ENCODE measurements around the gene IL1RAPL1. TPM values are rescaled to one million over a fixed set of nuclear protein-coding genes. Genes with fewer than 3 reads are reported as not detected.

IL1RAPL1 gene
- total RNA-seq, 1 donor from 2014 or later, result 0.16 TPM

DNA sequence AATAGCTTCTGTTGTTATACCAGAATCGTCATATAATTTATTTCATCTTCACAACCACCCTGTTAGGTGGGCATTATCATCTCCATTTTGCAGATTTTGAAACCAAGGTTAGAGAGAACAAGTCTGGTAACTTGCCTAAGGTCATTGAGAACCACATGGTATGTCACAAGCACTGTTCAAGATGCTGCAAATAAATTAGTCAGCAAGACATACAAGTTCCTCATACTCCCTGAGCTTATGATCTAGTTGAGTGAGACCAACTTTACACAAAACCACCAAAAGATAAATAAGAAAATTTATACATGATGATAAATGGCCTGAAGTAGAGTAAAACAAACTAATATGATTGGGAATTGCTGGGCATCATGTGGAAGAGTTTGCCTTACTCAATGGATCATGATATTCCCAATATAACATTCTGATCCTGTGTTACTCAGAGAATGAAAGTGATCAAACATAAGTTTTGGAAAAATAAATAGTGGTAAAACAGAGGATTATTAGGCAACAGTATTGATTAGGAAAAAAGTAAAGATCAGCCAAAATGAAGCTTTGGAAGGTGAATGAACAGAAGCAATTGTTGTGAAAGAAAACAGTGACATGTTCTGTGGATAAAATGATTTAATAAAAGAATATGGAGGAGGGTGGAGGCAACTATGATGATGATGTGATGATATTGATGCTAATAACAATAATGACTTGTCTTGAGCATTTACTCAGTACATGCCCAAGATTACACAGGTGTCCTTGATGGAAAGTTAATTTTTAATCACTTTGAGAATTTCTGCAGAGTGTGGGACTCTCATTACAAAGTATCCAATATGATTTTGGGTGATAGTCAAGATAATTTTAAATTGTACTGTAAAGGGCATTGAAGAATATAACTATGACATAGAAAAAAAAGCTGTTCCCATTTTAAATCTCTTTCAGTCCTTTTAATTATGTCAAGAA is 34.1 kb upstream of the IL1RAPL1 start:
- FAIRE-seq, result peak; percentile 71
- Histone ChIP-seq H3K4me3 (ENCODE audit: insufficient read depth, low read depth, low read length) (no peak overlapping the region), H3K27me3 (ENCODE audit: insufficient read depth, low read length) (no peaks in the 10 kb centered on the region), H3K4me2 (ENCODE audit: low read length) (no peak overlapping the region), H3K79me2 (ENCODE audit: insufficient read depth, low read length) (no peaks in the 10 kb centered on the region), H4K20me1 (ENCODE audit: insufficient read depth, low read length) (no peaks in the 10 kb centered on the region), H3K9ac (ENCODE audit: low read length) (no peak overlapping the region), H3K9me3 (ENCODE audit: insufficient read depth, low read depth, low read length) (no peaks in the 10 kb centered on the region), H2AFZ (ENCODE audit: low read depth, low read length) (no peak overlapping the region), H3K36me3 (ENCODE audit: insufficient read depth, low read length) (no peaks in the 10 kb centered on the region), H3K4me1 (ENCODE audit: insufficient read depth, low read length) (no peaks in the 10 kb centered on the region), H3K27ac (ENCODE audit: low read depth, low read length) (no peak overlapping the region)
- no peak for DNase-seq (ENCODE audit: low read depth)
- H3K4me1 Mint-ChIP-seq (ENCODE audit: low read depth, unreplicated experiment), result no peaks in the 10 kb centered on the region
- H3K4me3 Mint-ChIP-seq (ENCODE audit: unreplicated experiment), result no peak overlapping the region
- TF ChIP-seq, protein P1, sequence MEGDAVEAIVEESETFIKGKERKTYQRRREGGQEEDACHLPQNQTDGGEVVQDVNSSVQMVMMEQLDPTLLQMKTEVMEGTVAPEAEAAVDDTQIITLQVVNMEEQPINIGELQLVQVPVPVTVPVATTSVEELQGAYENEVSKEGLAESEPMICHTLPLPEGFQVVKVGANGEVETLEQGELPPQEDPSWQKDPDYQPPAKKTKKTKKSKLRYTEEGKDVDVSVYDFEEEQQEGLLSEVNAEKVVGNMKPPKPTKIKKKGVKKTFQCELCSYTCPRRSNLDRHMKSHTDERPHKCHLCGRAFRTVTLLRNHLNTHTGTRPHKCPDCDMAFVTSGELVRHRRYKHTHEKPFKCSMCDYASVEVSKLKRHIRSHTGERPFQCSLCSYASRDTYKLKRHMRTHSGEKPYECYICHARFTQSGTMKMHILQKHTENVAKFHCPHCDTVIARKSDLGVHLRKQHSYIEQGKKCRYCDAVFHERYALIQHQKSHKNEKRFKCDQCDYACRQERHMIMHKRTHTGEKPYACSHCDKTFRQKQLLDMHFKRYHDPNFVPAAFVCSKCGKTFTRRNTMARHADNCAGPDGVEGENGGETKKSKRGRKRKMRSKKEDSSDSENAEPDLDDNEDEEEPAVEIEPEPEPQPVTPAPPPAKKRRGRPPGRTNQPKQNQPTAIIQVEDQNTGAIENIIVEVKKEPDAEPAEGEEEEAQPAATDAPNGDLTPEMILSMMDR (IDR thresholded peaks at IDR 0.05; ENCODE audit: insufficient read depth, low read depth, low read length), result no peak
- TF ChIP-seq EZH2 (IDR thresholded peaks at IDR 0.05; ENCODE audit: insufficient read depth, low read length), result no peak
- no peaks in the 10 kb centered on the region for H3K36me3 Mint-ChIP-seq (ENCODE audit: low read depth, unreplicated experiment)
- H3K27me3 Mint-ChIP-seq (ENCODE audit: low read depth, unreplicated experiment), result no peaks in the 10 kb centered on the region
- H3K9me3 Mint-ChIP-seq (ENCODE audit: unreplicated experiment), result no peaks in the 10 kb centered on the region
- no peak overlapping the region for H3K27ac Mint-ChIP-seq (ENCODE audit: unreplicated experiment)

DNA sequence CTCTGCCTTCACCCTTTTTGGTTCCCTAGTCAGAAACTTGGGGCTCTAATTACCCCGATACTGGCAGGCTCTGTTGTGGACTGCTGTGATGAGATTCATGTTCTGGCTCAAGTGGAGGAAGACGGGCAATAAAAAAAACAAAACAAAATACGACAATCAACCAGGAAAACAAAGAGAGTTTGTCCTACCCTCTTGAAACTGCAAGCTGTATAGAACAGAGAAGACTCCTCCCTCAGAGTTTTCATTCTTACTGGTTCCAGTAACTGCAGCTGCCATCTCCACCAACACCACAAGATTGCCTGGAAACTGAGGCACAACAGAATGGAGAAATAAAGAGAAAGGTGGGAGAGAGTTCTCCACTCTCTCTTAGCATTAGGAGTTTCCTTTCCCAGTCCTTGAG is 11.1 kb upstream of the IL1RAPL1 start:
- H3K79me2 ChIP-seq (ENCODE audit: insufficient read depth, low read length), result no peaks in the 10 kb centered on the region
- H2AFZ ChIP-seq (ENCODE audit: low read depth, low read length), result no peak overlapping the region
- H3K4me1 ChIP-seq (ENCODE audit: insufficient read depth, low read length), result no peaks in the 10 kb centered on the region
- no peak overlapping the region for H3K4me2 ChIP-seq (ENCODE audit: low read length)
- no peaks in the 10 kb centered on the region for H3K9me3 ChIP-seq (ENCODE audit: insufficient read depth, low read depth, low read length)
- H3K4me1 Mint-ChIP-seq (ENCODE audit: low read depth, unreplicated experiment), result no peaks in the 10 kb centered on the region
- no peak overlapping the region for H3K9ac ChIP-seq (ENCODE audit: low read length)
- no peak for DNase-seq (ENCODE audit: low read depth)
- no peak overlapping the region for H3K4me3 Mint-ChIP-seq (ENCODE audit: unreplicated experiment)
- no peak overlapping the region for H3K4me3 ChIP-seq (ENCODE audit: insufficient read depth, low read depth, low read length)
- no peaks in the 10 kb centered on the region for H4K20me1 ChIP-seq (ENCODE audit: insufficient read depth, low read length)
- H3K27me3 ChIP-seq (ENCODE audit: insufficient read depth, low read length), result no peaks in the 10 kb centered on the region
- no peak overlapping the region for H3K27ac Mint-ChIP-seq (ENCODE audit: unreplicated experiment)
- no peaks in the 10 kb centered on the region for H3K36me3 ChIP-seq (ENCODE audit: insufficient read depth, low read length)
- FAIRE-seq, result no peak
- H3K27ac ChIP-seq (ENCODE audit: low read depth, low read length), result no peak overlapping the region
- TF ChIP-seq EZH2 (IDR thresholded peaks at IDR 0.05; ENCODE audit: insufficient read depth, low read length), result no peak
- TF ChIP-seq, protein P1 (IDR thresholded peaks at IDR 0.05; ENCODE audit: insufficient read depth, low read depth, low read length), result no peak
- H3K9me3 Mint-ChIP-seq (ENCODE audit: unreplicated experiment), result no peaks in the 10 kb centered on the region
- H3K27me3 Mint-ChIP-seq (ENCODE audit: low read depth, unreplicated experiment), result no peaks in the 10 kb centered on the region
- H3K36me3 Mint-ChIP-seq (ENCODE audit: low read depth, unreplicated experiment), result no peaks in the 10 kb centered on the region

DNA sequence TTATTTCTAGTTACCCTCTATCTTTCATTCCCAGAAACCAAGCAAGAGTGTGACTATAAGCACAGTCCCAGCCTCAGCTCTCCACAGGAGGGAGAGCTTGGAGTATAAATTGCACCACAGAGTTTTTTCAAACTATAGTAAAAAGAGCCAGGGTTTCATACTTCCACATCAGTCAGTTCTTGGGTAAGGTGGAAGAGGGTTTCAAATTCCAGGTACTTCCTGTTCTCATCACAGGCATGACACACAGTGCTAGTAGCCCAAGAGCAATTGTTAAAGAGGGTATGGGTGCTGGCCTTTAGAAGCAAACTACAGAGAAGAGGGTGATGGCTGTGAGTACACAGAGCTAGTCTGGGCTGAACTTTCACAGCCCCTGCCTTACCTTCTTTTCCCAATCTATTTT is 5.7 kb upstream of the IL1RAPL1 start:
- H3K4me3 ChIP-seq (ENCODE audit: insufficient read depth, low read depth, low read length), result no peak overlapping the region
- DNase-seq (ENCODE audit: low read depth) (no peak), FAIRE-seq (no peak)
- Mint-ChIP-seq H3K4me3 (ENCODE audit: unreplicated experiment) (no peak overlapping the region), H3K27me3 (ENCODE audit: low read depth, unreplicated experiment) (peaks cover 3% of the 10 kb centered on the region), H3K4me1 (ENCODE audit: low read depth, unreplicated experiment) (no peaks in the 10 kb centered on the region), H3K27ac (ENCODE audit: unreplicated experiment) (no peak overlapping the region), H3K9me3 (ENCODE audit: unreplicated experiment) (no peaks in the 10 kb centered on the region), H3K36me3 (ENCODE audit: low read depth, unreplicated experiment) (no peaks in the 10 kb centered on the region)
- TF ChIP-seq, protein P1 (IDR thresholded peaks at IDR 0.05; ENCODE audit: insufficient read depth, low read depth, low read length), result no peak
- TF ChIP-seq EZH2 (IDR thresholded peaks at IDR 0.05; ENCODE audit: insufficient read depth, low read length), result no peak
- H2AFZ ChIP-seq (ENCODE audit: low read depth, low read length), result no peak overlapping the region
- no peaks in the 10 kb centered on the region for H3K27me3 ChIP-seq (ENCODE audit: insufficient read depth, low read length)
- no peak overlapping the region for H3K27ac ChIP-seq (ENCODE audit: low read depth, low read length)
- H3K4me1 ChIP-seq (ENCODE audit: insufficient read depth, low read length), result no peaks in the 10 kb centered on the region
- H4K20me1 ChIP-seq (ENCODE audit: insufficient read depth, low read length), result no peaks in the 10 kb centered on the region
- H3K9me3 ChIP-seq (ENCODE audit: insufficient read depth, low read depth, low read length), result no peaks in the 10 kb centered on the region
- no peak overlapping the region for H3K9ac ChIP-seq (ENCODE audit: low read length)
- H3K36me3 ChIP-seq (ENCODE audit: insufficient read depth, low read length), result no peaks in the 10 kb centered on the region
- H3K4me2 ChIP-seq (ENCODE audit: low read length), result no peak overlapping the region
- no peaks in the 10 kb centered on the region for H3K79me2 ChIP-seq (ENCODE audit: insufficient read depth, low read length)
